Head of caudate nucleus (tissue), 42 donors: ENCODE results near the gene TMPRSS13.
A peak's percentile ranks its signal among the peaks of the same experiment; 100 is the strongest.

Source experiments
- DNase-seq, 42 donors: peaks; one replicate each; pipeline versions ENCODE4 v3.0.0 to v3.0.0-alpha.2; 2020 to 2021; ENCODE audit warnings: mixed read lengths in 7 of 42
- intact Hi-C: fragments of 100-400 bp; cut with DNase I; formaldehyde crosslinking; loops from one replicate; pipeline ENCODE4 v1.15.0; 2022

Gene TMPRSS13

DNA sequence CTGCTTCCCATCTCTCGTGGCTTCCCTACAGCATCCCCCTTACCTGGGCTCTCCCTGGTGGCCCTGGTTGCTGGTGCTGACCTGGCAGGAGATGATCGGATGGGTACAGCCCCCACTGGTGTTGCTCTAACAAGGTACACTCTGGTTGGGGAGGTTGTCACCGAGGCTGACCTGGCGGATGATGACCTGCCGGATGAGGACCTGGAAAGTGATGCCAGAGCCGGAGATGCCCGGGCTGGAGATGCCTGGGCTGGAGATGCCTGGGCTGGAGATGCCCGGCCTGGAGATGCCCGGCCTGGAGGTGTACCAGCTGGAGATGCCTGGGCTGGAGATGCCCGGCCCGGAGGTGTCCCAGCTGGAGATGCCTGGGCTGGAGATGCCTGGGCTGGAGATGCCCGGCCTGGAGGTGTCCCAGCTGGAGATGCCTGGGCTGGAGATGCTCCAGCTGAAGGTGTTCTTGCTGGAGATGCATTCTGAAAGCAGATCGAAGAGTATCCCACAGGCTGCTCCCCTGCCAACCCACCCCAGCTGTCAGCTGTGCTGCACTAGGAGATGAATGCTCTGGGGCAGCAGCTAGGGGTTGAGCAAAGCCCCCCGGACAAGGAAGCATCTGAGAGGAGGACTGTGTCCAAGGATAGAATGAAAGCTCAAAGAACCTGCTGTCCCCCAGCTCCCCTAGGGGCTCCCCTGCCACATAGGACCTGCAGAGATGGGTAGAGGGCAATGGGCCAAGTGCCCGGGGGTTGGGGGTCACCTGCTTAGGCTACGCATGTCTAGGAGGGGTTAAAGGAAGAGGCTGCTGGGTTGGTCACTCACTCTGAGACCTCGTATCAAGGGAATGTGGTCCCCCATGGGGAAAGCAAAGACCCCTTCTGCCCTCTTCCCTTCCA is 10.6 kb downstream of the TMPRSS13 start:
- DNase-seq: peak in 3 of 42 donors; percentile 16 to 23 (median 22)
- intact Hi-C loops: no loop called here

DNA sequence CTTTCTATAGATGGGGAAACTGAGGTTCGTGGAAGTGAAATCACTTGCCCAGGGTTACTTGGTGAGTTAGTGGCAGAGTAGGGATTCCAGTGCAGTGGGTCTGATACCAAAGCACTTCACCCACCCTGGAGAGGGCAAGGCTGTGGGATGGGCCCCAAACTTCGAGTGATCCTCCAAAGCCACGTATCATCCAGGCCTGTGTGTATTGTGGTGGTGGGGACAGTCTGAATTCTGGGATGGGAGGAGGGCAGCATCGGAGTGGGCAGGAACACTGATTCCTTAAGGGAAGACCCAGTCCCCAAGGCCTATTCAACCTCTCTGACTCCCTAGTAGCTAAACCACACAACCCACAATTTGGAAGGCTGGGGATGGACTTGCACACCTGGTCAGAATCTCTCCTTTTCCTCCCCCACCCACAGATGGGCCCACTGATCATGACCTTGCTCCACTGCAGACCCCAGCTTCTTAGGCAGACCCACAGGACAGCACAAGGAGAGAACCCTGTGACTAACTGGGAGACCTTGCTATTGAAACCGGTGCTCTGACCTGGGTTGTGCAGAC is 11.5 kb downstream of the TMPRSS13 start:
- DNase-seq: peak in 3 of 42 donors; percentile 2 to 16 (median 2)
- intact Hi-C loops: no loop called here

GRCh38 chr11:117916956-117917355 is 12.2 kb downstream of the TMPRSS13 start:
- intact Hi-C loops: no loop called here
- DNase-seq: peak in 2 of 42 donors; percentile 16 to 21

DNA sequence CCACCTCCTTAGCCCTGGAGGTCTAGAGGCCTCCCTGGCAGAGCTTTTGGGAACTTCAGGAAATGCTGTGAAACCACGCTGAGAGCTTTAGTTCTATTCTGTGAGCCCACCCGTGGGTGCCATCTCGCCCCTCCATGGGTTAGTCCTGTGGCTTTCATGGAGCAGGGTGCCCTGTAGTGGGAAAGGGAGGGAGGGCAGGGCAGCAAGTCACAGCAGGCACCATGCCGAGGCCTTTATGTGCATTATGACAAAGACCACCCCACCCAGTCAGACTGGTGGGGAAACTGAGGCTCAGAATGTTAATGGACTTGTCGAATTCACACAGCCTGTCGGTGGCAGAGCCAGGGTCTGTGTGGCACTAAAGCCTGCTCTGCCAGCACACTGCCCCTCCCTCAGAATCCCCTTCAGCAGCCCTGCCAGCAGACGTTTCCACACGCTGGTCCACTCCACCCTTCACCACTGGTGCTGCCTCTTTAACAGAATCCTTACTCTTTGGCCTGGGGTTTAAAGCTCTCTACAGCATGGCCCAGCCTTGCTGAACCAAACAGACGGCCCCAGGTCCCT is 13.4 kb downstream of the TMPRSS13 start:
- peak in 6 of 42 donors; percentile 1 to 22 (median 8) for DNase-seq
- intact Hi-C loops: no loop called here

- intact Hi-C loops: no loop called here
- DNase-seq: peak in 3 of 42 donors; percentile 7 to 25 (median 16)
These were observed 14.1 kb downstream of the TMPRSS13 start for GRCh38 chr11:117914991-117915618.

- DNase-seq: peak in 4 of 42 donors; percentile 7 to 26 (median 12)
These were observed 14.8 kb downstream of the TMPRSS13 start for GRCh38 chr11:117914398-117914761.

DNA sequence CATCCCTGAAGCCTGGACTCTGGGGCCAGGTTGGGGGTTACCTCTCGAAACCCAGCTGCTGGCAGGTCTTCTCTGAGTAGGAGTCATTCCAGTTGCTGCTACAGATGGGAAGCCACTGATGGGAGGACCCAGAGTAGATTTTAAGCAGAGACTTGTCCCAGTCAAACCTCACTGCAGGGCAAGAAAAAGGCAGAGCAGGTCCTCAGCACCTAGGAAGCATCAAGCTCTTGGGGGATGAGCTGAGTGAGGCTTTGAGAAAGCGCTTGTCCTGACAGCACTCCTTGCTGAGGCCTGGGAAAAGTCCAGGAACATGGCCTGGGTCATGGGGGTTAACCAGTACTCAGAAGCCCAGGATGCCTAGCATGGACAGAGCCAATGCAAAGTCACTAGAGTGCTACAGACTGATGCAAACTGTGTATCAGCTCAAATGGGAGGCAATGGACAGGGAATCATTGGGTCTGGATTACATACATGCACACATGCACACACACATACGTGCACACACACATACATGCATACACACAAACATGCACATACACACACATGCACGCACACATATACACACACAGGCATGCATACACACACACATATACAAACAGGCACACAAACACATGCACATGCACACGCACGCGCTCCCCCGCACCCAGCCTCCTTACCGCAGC is 15.3 kb downstream of the TMPRSS13 start:
- peak in 3 of 42 donors; percentile 2 to 18 (median 5) for DNase-seq
- intact Hi-C loops: no loop called here

More at GRCh38 chr11:117914398-117914761, 14.8 kb downstream of the TMPRSS13 start:
- intact Hi-C loops: no loop called here

- intact Hi-C loops: no loop called here
- peak in 4 of 42 donors; percentile 7 to 27 (median 7) for DNase-seq
These were observed 16.7 kb downstream of the TMPRSS13 start for GRCh38 chr11:117912497-117912896.

DNA sequence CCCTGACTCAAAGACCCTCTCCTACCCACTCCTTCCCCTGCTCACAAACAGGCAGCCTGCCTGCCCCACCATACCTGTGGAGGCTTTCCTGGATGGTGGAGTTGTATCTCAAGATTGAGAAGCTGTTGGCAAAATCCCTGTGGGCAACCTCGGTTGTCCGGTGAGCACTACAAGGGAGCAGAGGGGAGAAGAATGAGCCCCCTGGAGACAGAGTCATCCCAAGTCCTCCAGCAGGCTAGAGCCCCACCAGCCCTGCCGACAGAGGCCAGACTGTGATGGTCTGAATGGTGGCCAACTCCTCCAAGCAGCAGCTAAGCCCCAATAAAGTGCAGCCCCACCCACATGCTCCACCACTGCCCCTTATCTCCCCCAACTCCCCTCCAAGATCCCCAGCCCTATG is 17.5 kb downstream of the TMPRSS13 start:
- DNase-seq: peak in 2 of 42 donors; percentile 2 to 9
- intact Hi-C loops: no loop called here

DNA sequence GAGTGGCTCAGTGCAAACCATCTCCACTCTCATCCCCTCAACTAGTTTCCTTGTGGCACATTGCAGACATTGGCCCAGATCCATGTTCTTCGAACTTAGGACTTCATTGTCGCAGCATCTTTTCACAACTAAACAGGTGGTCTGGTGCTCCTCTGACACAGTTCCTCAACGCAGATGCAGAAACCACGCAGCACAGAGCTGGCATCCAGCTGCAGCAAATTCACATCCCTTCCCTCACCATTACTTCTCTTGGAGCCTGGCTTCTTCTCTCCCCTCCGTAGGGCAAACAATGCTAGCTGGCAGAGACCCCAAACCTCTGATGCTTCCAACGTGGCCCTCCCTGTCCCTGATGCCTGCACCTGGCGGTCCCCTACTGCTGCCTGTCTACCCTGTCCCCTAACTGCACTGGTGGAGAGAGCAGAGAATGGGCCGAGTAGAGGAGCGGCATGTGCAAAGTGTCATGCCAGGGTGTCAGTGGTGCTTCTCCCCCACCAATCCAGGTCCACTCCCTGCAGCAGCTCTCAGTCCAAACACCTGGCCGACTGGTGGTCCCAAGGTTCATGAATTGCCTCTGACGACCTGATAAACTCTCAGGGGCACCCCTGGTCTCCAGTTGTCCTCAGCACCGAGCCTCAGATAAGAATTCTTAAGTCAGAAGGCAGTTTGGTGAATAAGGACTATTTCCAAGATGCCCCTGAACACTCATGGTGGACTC is 18.1 kb downstream of the TMPRSS13 start:
- intact Hi-C loops: no loop called here
- peak in 3 of 42 donors; percentile 8 to 12 (median 9) for DNase-seq

DNA sequence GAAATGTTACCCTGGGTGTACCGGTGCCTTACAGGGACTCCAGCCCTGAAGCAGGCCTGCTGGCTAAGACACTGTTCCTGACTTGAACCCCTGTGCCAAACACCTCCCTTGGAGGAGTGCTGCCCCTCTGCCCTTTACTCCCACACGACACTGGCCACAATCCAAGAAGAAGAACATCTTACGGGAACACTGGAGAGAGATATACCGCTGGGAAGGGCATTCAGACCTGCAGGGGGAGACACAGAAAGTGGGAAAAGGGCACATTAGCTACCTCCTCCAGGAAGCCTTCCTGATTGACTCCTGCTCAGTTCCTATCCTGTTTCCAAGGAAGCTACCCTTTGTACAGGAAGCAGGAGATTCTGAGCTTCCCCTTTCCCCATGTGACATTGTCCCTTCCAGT is 18.7 kb downstream of the TMPRSS13 start:
- DNase-seq: no peak
- intact Hi-C loops: no loop called here

GRCh38 chr11:117909611-117910382 is 19.4 kb downstream of the TMPRSS13 start:
- intact Hi-C loops: no loop called here
- peak in 3 of 42 donors; percentile 15 to 31 (median 16) for DNase-seq

- intact Hi-C loops: no loop called here
- DNase-seq: peak in 3 of 42 donors; percentile 3 to 7 (median 6)
These were observed 20.1 kb downstream of the TMPRSS13 start for GRCh38 chr11:117908959-117909610.

DNA sequence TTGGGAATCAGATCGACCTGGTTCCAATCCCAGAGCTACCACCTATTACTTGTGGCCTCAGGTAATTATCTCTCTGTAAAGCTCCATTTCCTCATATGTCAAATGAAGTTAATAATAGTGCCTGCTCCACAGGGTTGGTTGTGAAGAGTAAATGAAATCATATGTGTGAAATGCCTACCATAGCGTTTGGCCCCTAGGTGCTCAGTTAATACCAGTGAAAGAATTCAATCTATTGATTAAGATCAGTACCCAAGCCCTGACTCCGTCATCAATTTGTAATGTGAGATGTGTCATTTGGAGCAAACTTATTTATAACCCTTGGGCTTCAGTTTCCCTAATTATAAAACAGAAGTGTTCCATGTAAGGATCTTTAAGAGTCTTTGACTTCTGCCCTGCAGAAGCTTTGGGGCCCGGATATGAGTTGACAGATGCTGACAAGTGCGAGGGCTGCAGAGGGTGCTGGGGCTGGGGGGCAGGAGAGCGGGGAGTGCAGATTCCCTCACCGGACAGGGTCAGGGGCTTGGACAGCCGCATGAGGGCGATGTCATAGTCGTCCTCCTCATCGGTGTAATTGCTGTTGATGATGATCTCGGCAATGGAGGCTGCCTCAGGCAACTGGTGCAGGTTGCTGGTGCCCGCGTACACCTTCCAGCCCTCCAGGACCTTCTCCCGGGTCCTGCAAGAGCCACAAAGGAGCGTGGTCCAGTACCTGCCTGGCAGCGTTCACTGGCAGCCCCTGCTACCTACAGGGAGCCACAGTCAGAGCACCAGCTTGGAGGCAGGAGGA is 20.9 kb downstream of the TMPRSS13 start:
- DNase-seq: peak in 3 of 42 donors; percentile 13 to 17 (median 15)
- intact Hi-C loops: no loop called here

DNA sequence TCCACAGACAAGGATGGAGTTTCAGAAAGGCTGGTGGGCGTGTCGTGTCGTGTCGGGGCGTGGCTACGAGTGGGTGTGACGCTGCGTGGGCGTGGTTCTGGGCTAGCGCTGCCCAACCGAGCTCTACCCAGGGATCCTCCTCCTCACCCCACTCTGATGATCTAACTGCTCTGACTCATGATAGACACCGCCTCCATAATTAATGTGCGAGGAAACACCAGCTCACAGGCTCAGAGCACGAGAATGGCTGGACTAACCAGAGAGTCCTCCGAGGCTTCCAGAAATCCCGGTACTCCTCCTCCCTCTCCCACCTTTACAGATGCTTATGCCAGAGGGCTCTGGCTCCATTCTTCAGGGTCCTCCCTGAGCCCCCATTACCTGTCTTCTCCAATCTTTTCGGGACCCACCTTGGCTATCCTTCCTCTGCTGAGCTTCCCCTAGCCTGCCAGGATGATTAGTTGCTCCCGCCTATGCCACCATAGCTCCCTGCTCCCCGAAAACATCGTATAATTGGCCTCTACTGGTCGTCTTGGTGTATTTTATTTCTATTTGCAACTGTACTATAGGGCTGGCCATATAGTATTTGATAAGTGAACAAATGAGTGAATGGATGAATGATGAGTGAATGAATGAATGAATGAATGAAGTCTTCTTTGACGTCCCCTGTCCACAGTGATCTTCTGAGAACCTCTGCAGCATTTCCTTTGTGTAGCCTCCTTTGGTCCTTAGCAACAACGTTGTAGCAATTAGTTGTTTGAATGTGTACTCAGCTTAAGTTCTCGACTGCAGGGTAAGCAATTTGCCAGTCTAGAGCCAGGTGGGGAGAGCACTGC is 21.7 kb downstream of the TMPRSS13 start:
- intact Hi-C loops: no loop called here
- DNase-seq: peak; percentile 34 to 87 (median 72)
